Activated naive CD4-positive, alpha-beta T cell treated with anti-CD3 and anti-CD28 coated beads for 36 hours (primary cell): ENCODE data around the gene SYT1. TPM values are rescaled to one million over a fixed set of nuclear protein-coding genes. Genes with fewer than 3 reads are reported as not detected.

Experiments used
- CTCF ChIA-PET: fragments of 350-600 bp; sonication (Branson Sonifier 250); formaldehyde crosslinking; loops from one replicate; lab custom pipeline; 2021; ENCODE audit warnings: antibody characterized with exemption; lab: Charles Lee
- DNase-seq: peaks from one replicate; pipeline ENCODE4 v3.0.0-alpha.2; 2020
- H3K27ac Mint-ChIP-seq: one replicate; pipeline ENCODE4 v1.8.0; 2021; ENCODE audit warnings: mild to moderate bottlenecking, mixed read lengths
- H3K27me3 Mint-ChIP-seq: one replicate; pipeline ENCODE4 v1.8.0; 2021; ENCODE audit warnings: low read depth, mixed read lengths
- H3K36me3 Mint-ChIP-seq: one replicate; pipeline ENCODE4 v1.8.0; 2021; ENCODE audit warnings: low read depth, mixed read lengths
- H3K4me1 Mint-ChIP-seq: one replicate; pipeline ENCODE4 v1.8.0; 2021; ENCODE audit warnings: low read depth, mixed read lengths
- H3K4me3 Mint-ChIP-seq: one replicate; pipeline ENCODE4 v1.8.0; 2021; ENCODE audit warnings: mild to moderate bottlenecking, moderate library complexity, mixed read lengths
- H3K9me3 Mint-ChIP-seq: one replicate; pipeline ENCODE4 v1.8.0; 2021; ENCODE audit warnings: mixed read lengths
- intact Hi-C: fragments of 100-400 bp; cut with micrococcal nuclease; formaldehyde crosslinking; loops from one replicate; pipeline ENCODE4 v1.15.1; 2023
- total RNA-seq, 2 experiments: library from RNA; stranded (reverse); gene quantifications; one replicate each; pipeline ENCODE4 v1.2.3, GENCODE V29; 2021

The SYT1 gene
- total RNA-seq, 2 experiments from 2014 or later = not detected

- CTCF ChIA-PET = no interaction called here
- no peaks in the 10 kb centered on the region for H3K4me1 Mint-ChIP-seq
- no peaks in the 10 kb centered on the region for H3K27me3 Mint-ChIP-seq
- no peaks in the 10 kb centered on the region for H3K9me3 Mint-ChIP-seq
- H3K36me3 Mint-ChIP-seq = no peaks in the 10 kb centered on the region
- no peak overlapping the region for H3K27ac Mint-ChIP-seq
- DNase-seq = no peak
- no peak overlapping the region for H3K4me3 Mint-ChIP-seq
- intact Hi-C loops = no loop called here
Measured at GRCh38 chr12:78959556-78959955, 95.0 kb downstream of the SYT1 start.

GRCh38 chr12:78961171-78961570, 96.6 kb downstream of the SYT1 start:
- Mint-ChIP-seq H3K36me3 (no peaks in the 10 kb centered on the region), H3K27ac (no peak overlapping the region), H3K9me3 (no peaks in the 10 kb centered on the region), H3K4me3 (no peak overlapping the region), H3K27me3 (no peaks in the 10 kb centered on the region), H3K4me1 (no peaks in the 10 kb centered on the region)
- no peak for DNase-seq
- intact Hi-C loops = no loop called here
- CTCF ChIA-PET = no interaction called here

GRCh38 chr12:78963439-78964227, 99.1 kb downstream of the SYT1 start:
- Mint-ChIP-seq H3K4me1 (no peaks in the 10 kb centered on the region), H3K27ac (no peak overlapping the region), H3K27me3 (no peaks in the 10 kb centered on the region), H3K36me3 (no peaks in the 10 kb centered on the region), H3K9me3 (peaks cover 2% of the 10 kb centered on the region), H3K4me3 (no peak overlapping the region)
- intact Hi-C loops = no loop called here
- CTCF ChIA-PET = interaction anchor here (0.6 kb wide), 1 partner anchor 22 kb away, joined by 3 read pairs; no protein-coding TSS in a partner anchor
- DNase-seq = no peak

- intact Hi-C loops = no loop called here
- no peak for DNase-seq
- CTCF ChIA-PET = no interaction called here
- no peaks in the 10 kb centered on the region for H3K27me3 Mint-ChIP-seq
- no peaks in the 10 kb centered on the region for H3K36me3 Mint-ChIP-seq
- no peak overlapping the region for H3K27ac Mint-ChIP-seq
- H3K9me3 Mint-ChIP-seq = peaks cover 2% of the 10 kb centered on the region
- no peak overlapping the region for H3K4me3 Mint-ChIP-seq
- no peaks in the 10 kb centered on the region for H3K4me1 Mint-ChIP-seq
Measured at GRCh38 chr12:78964521-78964920, 99.9 kb downstream of the SYT1 start.

- H3K4me3 Mint-ChIP-seq = no peak overlapping the region
- CTCF ChIA-PET = no interaction called here
- H3K36me3 Mint-ChIP-seq = no peaks in the 10 kb centered on the region
- no peaks in the 10 kb centered on the region for H3K27me3 Mint-ChIP-seq
- intact Hi-C loops = no loop called here
- peaks cover 2% of the 10 kb centered on the region for H3K9me3 Mint-ChIP-seq
- H3K27ac Mint-ChIP-seq = no peak overlapping the region
- no peaks in the 10 kb centered on the region for H3K4me1 Mint-ChIP-seq
- no peak for DNase-seq
Measured at GRCh38 chr12:78966062-78966461, 101.5 kb downstream of the SYT1 start.

- Mint-ChIP-seq H3K27me3 (no peaks in the 10 kb centered on the region), H3K36me3 (no peaks in the 10 kb centered on the region), H3K4me1 (no peaks in the 10 kb centered on the region), H3K27ac (no peak overlapping the region), H3K4me3 (no peak overlapping the region), H3K9me3 (peaks cover 2% of the 10 kb centered on the region)
- CTCF ChIA-PET = no interaction called here
- intact Hi-C loops = no loop called here
- DNase-seq = no peak
Measured at GRCh38 chr12:78966926-78967325, 102.4 kb downstream of the SYT1 start.

DNA sequence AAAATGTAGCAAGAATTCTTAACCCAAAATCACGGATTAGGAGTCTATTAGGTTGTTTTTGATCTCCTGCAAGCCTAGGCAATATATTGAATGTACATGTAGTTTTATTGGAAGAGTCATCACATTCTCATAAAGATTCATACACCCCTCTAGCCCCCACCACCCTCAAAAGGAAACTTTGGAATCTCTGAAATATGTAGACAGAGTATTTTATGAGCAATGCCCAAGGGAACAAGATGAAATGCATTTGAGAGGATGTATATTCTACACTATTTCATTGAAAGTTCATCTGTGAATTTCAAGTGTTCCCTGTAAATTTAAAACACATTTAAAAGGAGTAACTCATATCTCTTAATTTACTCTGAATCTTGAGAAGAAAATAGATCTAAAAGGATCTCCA, 103.7 kb downstream of the SYT1 start:
- H3K36me3 Mint-ChIP-seq = no peaks in the 10 kb centered on the region
- peaks cover 3% of the 10 kb centered on the region for H3K9me3 Mint-ChIP-seq
- intact Hi-C loops = no loop called here
- no peaks in the 10 kb centered on the region for H3K27me3 Mint-ChIP-seq
- H3K27ac Mint-ChIP-seq = no peak overlapping the region
- H3K4me3 Mint-ChIP-seq = no peak overlapping the region
- H3K4me1 Mint-ChIP-seq = no peaks in the 10 kb centered on the region
- no peak for DNase-seq
- CTCF ChIA-PET = no interaction called here

- Mint-ChIP-seq H3K4me1 (no peaks in the 10 kb centered on the region), H3K27me3 (no peaks in the 10 kb centered on the region), H3K36me3 (no peaks in the 10 kb centered on the region), H3K4me3 (no peak overlapping the region), H3K27ac (no peak overlapping the region), H3K9me3 (peaks cover 4% of the 10 kb centered on the region)
- no peak for DNase-seq
- intact Hi-C loops = no loop called here
- CTCF ChIA-PET = no interaction called here
Measured at GRCh38 chr12:78970041-78970440, 105.5 kb downstream of the SYT1 start.

DNA sequence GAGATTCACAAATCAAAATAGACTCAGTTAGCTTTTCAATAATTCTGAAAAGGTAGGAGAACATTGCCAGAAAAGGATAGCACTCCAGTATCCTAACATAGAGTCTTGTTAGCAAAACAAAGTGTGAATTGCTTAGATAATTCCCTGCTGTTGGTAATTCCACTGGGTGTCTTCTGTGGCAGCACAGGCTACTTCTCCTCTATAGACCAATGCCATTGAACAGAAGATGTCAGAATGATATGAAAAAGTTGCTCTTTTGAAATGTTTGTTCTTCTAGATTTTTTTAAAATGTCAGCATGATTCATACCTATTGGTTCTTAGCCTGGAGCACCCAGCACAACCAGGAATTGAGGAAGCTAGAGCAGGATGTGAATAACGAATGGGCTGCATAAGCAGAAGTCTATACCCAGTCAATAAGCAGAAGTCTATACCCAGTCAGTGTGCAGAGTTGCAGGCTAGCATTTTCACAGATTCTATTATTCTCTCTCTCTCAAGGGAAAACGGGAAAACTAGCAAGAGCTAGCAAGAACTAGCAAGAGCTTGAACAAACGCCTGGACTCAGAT, 112.8 kb downstream of the SYT1 start:
- Mint-ChIP-seq H3K4me1 (no peaks in the 10 kb centered on the region), H3K9me3 (peaks cover 2% of the 10 kb centered on the region), H3K36me3 (no peaks in the 10 kb centered on the region), H3K27ac (no peak overlapping the region), H3K27me3 (no peaks in the 10 kb centered on the region), H3K4me3 (no peak overlapping the region)
- DNase-seq = no peak
- intact Hi-C loops = no loop called here
- CTCF ChIA-PET = no interaction called here

GRCh38 chr12:78994168-78994791, 129.7 kb downstream of the SYT1 start:
- no peaks in the 10 kb centered on the region for H3K9me3 Mint-ChIP-seq
- intact Hi-C loops = no loop called here
- CTCF ChIA-PET = no interaction called here
- no peaks in the 10 kb centered on the region for H3K4me1 Mint-ChIP-seq
- no peak for DNase-seq
- no peaks in the 10 kb centered on the region for H3K36me3 Mint-ChIP-seq
- no peak overlapping the region for H3K27ac Mint-ChIP-seq
- no peak overlapping the region for H3K4me3 Mint-ChIP-seq
- H3K27me3 Mint-ChIP-seq = no peaks in the 10 kb centered on the region

DNA sequence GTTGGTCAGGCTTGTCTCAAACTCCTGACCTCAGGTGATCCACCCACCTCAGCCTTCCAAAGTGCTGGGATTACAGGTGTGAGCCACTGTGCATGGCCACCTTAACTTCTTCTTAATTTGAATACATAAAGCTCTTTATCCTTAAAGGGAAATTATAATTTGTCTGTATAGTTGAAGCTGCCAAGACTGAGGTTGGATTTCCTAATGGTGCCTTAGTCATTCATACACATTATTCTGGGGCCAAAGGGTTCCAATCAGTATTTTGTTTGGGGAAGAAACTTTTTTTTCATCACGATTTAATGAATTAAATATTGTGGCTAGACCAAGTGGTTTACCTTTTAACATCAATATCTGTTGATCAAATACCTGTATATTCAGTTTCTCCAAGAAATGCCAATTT, 135.9 kb downstream of the SYT1 start:
- Mint-ChIP-seq H3K4me3 (no peak overlapping the region), H3K4me1 (no peaks in the 10 kb centered on the region), H3K27ac (no peak overlapping the region), H3K9me3 (no peaks in the 10 kb centered on the region), H3K27me3 (no peaks in the 10 kb centered on the region), H3K36me3 (no peaks in the 10 kb centered on the region)
- intact Hi-C loops = no loop called here
- CTCF ChIA-PET = interaction anchor here (1.1 kb wide), 1 partner anchor 32 kb away, joined by 3 read pairs; no protein-coding TSS in a partner anchor
- DNase-seq = no peak

DNA sequence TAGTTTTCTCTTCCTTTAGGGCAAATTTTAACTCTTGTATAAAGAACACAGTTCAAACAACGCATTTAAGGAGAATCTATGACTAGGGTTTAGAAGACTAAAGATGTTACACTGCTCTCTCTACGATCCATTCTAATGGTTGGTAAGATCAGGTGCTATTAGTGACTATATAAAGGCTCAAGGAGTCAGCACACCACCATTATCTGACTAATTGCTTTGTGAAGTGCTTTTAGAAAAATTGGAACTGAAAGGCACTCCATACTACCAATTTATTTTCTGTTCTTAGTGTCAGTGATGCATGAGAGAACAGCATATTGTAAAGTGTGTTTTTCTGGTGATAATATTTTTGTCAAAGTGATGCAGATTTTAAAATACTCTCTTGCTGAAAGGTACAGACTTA, 136.8 kb downstream of the SYT1 start:
- Mint-ChIP-seq H3K27me3 (no peaks in the 10 kb centered on the region), H3K4me1 (no peaks in the 10 kb centered on the region), H3K36me3 (no peaks in the 10 kb centered on the region), H3K27ac (no peak overlapping the region), H3K4me3 (no peak overlapping the region), H3K9me3 (no peaks in the 10 kb centered on the region)
- CTCF ChIA-PET = no interaction called here
- no peak for DNase-seq
- intact Hi-C loops = no loop called here

GRCh38 chr12:79006306-79006705, 141.7 kb downstream of the SYT1 start:
- Mint-ChIP-seq H3K27me3 (no peaks in the 10 kb centered on the region), H3K27ac (no peak overlapping the region), H3K9me3 (no peaks in the 10 kb centered on the region), H3K4me1 (no peaks in the 10 kb centered on the region), H3K4me3 (no peak overlapping the region), H3K36me3 (no peaks in the 10 kb centered on the region)
- intact Hi-C loops = no loop called here
- DNase-seq = no peak
- CTCF ChIA-PET = no interaction called here
